Stimulated activated CD8-positive, alpha-beta memory T cell treated with anti-CD3 and anti-CD28 coated beads, Interleukin-4, amount 100 ng/mL, for 1 hour (primary cell): ENCODE results near the gene CHD6.

Experiments used
- DNase-seq, 2 donors: peaks; one replicate each; pipeline ENCODE4 v3.0.0-alpha.2; 2020; ENCODE audit warnings: low read depth in 2 of 2, low spot score in 1 of 2

CHD6 gene

GRCh38 chr20:41592516-41593216 lies 25.5 kb downstream of the CHD6 start:
- no peak for DNase-seq

GRCh38 chr20:41587956-41588355 lies 30.2 kb downstream of the CHD6 start:
- no peak for DNase-seq

- no peak for DNase-seq
Observed at GRCh38 chr20:41587523-41587922, 30.7 kb downstream of the CHD6 start.

GRCh38 chr20:41586772-41587171 lies 31.4 kb downstream of the CHD6 start:
- no peak for DNase-seq

- no peak for DNase-seq
Observed at GRCh38 chr20:41580350-41580749, 37.8 kb downstream of the CHD6 start.

- DNase-seq: no peak
Observed at GRCh38 chr20:41577129-41578009, 40.8 kb downstream of the CHD6 start.

GRCh38 chr20:41575412-41575811 lies 42.8 kb downstream of the CHD6 start:
- no peak for DNase-seq

GRCh38 chr20:41574802-41575389 lies 43.3 kb downstream of the CHD6 start:
- no peak for DNase-seq

- no peak for DNase-seq
Observed at GRCh38 chr20:41573955-41574354, 44.2 kb downstream of the CHD6 start.

- no peak for DNase-seq
Observed at GRCh38 chr20:41572010-41572572, 46.1 kb downstream of the CHD6 start.

- no peak for DNase-seq
Observed at GRCh38 chr20:41571006-41571405, 47.2 kb downstream of the CHD6 start.

GRCh38 chr20:41570557-41570956 lies 47.6 kb downstream of the CHD6 start:
- DNase-seq: no peak

- DNase-seq: no peak
Observed at GRCh38 chr20:41567615-41568014, 50.6 kb downstream of the CHD6 start.

- DNase-seq: no peak
Observed at GRCh38 chr20:41566896-41567527, 51.2 kb downstream of the CHD6 start.

- DNase-seq: no peak
Observed at GRCh38 chr20:41563087-41563486, 55.1 kb downstream of the CHD6 start.

GRCh38 chr20:41560970-41561369 lies 57.2 kb downstream of the CHD6 start:
- no peak for DNase-seq

GRCh38 chr20:41559658-41560057 lies 58.5 kb downstream of the CHD6 start:
- no peak for DNase-seq

GRCh38 chr20:41553142-41553879 lies 64.9 kb downstream of the CHD6 start:
- DNase-seq: no peak

GRCh38 chr20:41552295-41553068 lies 65.7 kb downstream of the CHD6 start:
- DNase-seq: no peak
